Neural progenitor cell (in vitro differentiated cells): Measurements from ENCODE around the gene NSUN4. TPM values are rescaled to one million over a fixed set of nuclear protein-coding genes. Genes with fewer than 3 reads are reported as not detected.
A peak's percentile ranks its signal among the peaks of the same experiment; 100 is the strongest.

ENCODE experiments used
- DNase-seq: peaks from one replicate; pipeline ENCODE4 v3.0.0-alpha.2; 2016; ENCODE audit warnings: low spot score
- H2AFZ ChIP-seq: fragments of 200-600 bp; sonication (generic); replicated peaks from 2 replicates; pipeline ENCODE4 v1.6.1; 2016; ENCODE audit warnings: antibody characterized with exemption
- H3F3A ChIP-seq: fragments of 200-600 bp; sonication (generic); 2 replicates; pipeline ENCODE4 v1.6.1; 2016; ENCODE audit warnings: antibody characterized with exemption, low read depth
- H3K27ac ChIP-seq: fragments of 200-600 bp; sonication (generic); 2 replicates; pipeline ENCODE4 v1.5.1; 2016; ENCODE audit warnings: mild to moderate bottlenecking
- H3K27me3 ChIP-seq: fragments of 200-600 bp; sonication (generic); 2 replicates; pipeline ENCODE4 v1.6.1; 2016; ENCODE audit warnings: mild to moderate bottlenecking, moderate library complexity
- H3K36me3 ChIP-seq: fragments of 200-600 bp; sonication (generic); 2 replicates; pipeline ENCODE4 v1.5.1; 2016
- H3K4me1 ChIP-seq: fragments of 200-600 bp; sonication (generic); 2 replicates; pipeline ENCODE4 v1.6.1; 2016; ENCODE audit warnings: mixed run types
- H3K4me2 ChIP-seq: fragments of 200-600 bp; sonication (generic); 2 replicates; pipeline ENCODE4 v1.6.1; 2016
- H3K4me3 ChIP-seq: fragments of 200-600 bp; sonication (generic); 2 replicates; pipeline ENCODE4 v1.5.1; 2016
- H3K79me2 ChIP-seq: fragments of 200-600 bp; sonication (generic); 2 replicates; pipeline ENCODE4 v1.6.1; 2016; ENCODE audit warnings: low read depth
- H3K9ac ChIP-seq: fragments of 200-600 bp; sonication (generic); 2 replicates; pipeline ENCODE4 v1.6.1; 2016
- H3K9me3 ChIP-seq: fragments of 200-600 bp; sonication (generic); 2 replicates; pipeline ENCODE4 v1.5.1; 2016; ENCODE audit warnings: low read depth
- H4K20me1 ChIP-seq: fragments of 200-600 bp; sonication (generic); 2 replicates; pipeline ENCODE4 v1.6.1; 2016; ENCODE audit warnings: low read depth
- H3K27ac Mint-ChIP-seq: 3 replicates; pipeline ENCODE4 v1.8.0; 2021; ENCODE audit warnings: mixed read lengths
- H3K27me3 Mint-ChIP-seq: 2 replicates; pipeline ENCODE4 v1.8.0; 2022; ENCODE audit warnings: low read depth, mild to moderate bottlenecking, inconsistent platforms, moderate library complexity, mixed read lengths; ENCODE audit not compliant: insufficient read depth
- H3K36me3 Mint-ChIP-seq: 3 replicates; pipeline ENCODE4 v1.8.0; 2021; ENCODE audit warnings: mixed read lengths
- H3K4me1 Mint-ChIP-seq: 3 replicates; pipeline ENCODE4 v1.8.0; 2021; ENCODE audit warnings: mixed read lengths
- H3K4me3 Mint-ChIP-seq: 3 replicates; pipeline ENCODE4 v1.8.0; 2021; ENCODE audit warnings: mild to moderate bottlenecking, moderate library complexity, mixed read lengths
- H3K9me3 Mint-ChIP-seq: 3 replicates; pipeline ENCODE4 v1.8.0; 2020; ENCODE audit warnings: mixed read lengths
- EZH2 ChIP-seq: fragments of 200-600 bp; sonication (generic); IDR thresholded peaks from 2 replicates; pipeline ENCODE4 v1.6.1; 2017; ENCODE audit warnings: antibody characterized with exemption, mild to moderate bottlenecking, moderate library complexity
- EZH2phosphoT487 ChIP-seq: fragments of 200-600 bp; sonication (generic); IDR thresholded peaks from 2 replicates; pipeline ENCODE4 v1.6.1; 2017; ENCODE audit warnings: antibody characterized with exemption
- total RNA-seq: library from RNA; depleted of rRNA; stranded (reverse); fragments of >200 nt; gene quantifications from 2 replicates; pipeline ENCODE4 v1.2.3, GENCODE V29; 2015; ENCODE audit warnings: low replicate concordance
- TF ChIP-seq, protein P1 (sequence below): fragments of 200-600 bp; sonication (generic); IDR thresholded peaks from 2 replicates; pipeline ENCODE4 v1.5.1; 2017; ENCODE audit warnings: antibody characterized with exemption, mild to moderate bottlenecking

NSUN4 gene
- total RNA-seq, result 12.4 and 17.0 TPM in 2 replicates

DNA sequence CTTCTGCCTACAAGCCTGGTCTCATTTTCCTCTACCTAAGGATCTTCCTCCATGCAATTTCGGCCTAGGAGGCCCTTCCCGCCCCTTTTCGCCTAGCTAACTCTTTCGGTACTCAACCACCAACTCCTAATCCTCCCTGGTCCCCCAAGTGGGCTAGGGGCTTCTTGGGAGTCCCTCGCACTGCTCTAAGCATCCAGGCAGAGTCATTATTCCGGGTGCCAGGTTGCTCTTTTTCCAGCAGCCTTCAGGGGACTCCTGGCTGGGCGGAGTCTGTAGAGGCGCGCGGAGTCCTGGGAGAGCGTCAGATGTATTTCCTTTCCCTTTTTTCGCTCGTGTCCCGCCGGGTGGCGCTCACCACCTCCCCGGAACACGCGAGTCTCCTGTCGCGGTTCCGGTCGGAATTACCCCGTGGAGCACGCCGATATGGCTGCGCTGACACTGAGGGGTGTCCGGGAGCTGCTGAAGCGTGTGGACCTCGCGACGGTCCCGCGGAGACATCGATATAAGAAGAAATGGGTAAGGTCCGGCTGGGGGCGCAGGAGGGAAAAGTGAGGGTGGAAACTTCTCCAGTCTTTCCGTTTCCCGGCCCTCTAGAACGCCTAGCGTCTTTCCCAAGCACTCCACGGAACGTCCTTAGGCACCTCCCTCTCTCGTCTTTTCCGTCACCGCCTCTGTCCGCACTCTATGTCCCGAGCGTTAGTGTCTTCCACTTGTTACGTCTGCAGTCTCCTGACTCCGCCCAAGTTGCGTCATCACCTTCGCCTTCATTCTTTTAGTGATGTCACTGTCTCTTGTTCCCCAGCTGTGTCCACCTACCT, at the start of gene NSUN4:
NSUN4 (plus strand) TSS at position 404 of the 818 bp plus-strand sequence; CDS start at position 424, 20 bp downstream.
- Histone ChIP-seq H3K79me2 (no peaks in the 10 kb centered on the region), H3K27ac (peak within 1 kb of the TSS; percentile 92)
- H3K9me3 Mint-ChIP-seq, result peaks cover 2% of the 10 kb centered on the region

DNA sequence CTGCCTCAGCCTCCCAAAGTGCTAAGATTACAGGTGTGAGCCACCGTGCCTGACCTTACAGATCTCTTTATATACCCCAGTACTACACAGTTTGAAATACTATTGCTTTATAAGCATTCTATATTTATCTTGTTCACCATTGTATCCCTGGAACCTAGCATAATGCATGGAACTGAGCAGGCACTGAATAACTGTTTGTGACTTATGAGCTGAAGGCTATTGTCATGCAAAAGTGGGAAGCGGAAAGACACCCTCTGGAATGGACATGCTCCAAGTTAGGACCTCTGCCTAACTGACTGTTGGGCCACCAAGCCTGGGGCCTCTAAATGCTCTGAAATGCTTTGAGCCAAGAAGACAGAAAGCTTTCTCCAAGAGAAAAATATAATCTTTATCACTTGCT, 45.3 kb upstream of the NSUN4 start:
- no peak overlapping the region for H3K9ac ChIP-seq
- TF ChIP-seq EZH2phosphoT487 (no peak), EZH2 (no peak)
- TF ChIP-seq, protein P1, sequence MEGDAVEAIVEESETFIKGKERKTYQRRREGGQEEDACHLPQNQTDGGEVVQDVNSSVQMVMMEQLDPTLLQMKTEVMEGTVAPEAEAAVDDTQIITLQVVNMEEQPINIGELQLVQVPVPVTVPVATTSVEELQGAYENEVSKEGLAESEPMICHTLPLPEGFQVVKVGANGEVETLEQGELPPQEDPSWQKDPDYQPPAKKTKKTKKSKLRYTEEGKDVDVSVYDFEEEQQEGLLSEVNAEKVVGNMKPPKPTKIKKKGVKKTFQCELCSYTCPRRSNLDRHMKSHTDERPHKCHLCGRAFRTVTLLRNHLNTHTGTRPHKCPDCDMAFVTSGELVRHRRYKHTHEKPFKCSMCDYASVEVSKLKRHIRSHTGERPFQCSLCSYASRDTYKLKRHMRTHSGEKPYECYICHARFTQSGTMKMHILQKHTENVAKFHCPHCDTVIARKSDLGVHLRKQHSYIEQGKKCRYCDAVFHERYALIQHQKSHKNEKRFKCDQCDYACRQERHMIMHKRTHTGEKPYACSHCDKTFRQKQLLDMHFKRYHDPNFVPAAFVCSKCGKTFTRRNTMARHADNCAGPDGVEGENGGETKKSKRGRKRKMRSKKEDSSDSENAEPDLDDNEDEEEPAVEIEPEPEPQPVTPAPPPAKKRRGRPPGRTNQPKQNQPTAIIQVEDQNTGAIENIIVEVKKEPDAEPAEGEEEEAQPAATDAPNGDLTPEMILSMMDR, result no peak
- H3K27ac Mint-ChIP-seq, result no peak overlapping the region

More for the DNA sequence above, at the start of gene NSUN4:
- H3K36me3 ChIP-seq, result no peaks in the 10 kb centered on the region
- H2AFZ ChIP-seq, result peak within 1 kb of the TSS; percentile 75
- Mint-ChIP-seq H3K4me1 (peaks cover 29% of the 10 kb centered on the region), H3K27me3 (peaks cover 8% of the 10 kb centered on the region), H3K36me3 (peaks cover 9% of the 10 kb centered on the region), H3K27ac (peak within 1 kb of the TSS; percentile 100), H3K4me3 (peak within 1 kb of the TSS; percentile 100)
- no peaks in the 10 kb centered on the region for H3K27me3 ChIP-seq
- no peaks in the 10 kb centered on the region for H3K9me3 ChIP-seq
- peak within 1 kb of the TSS; percentile 67 for H3K4me3 ChIP-seq
- H3F3A ChIP-seq, result peaks cover 33% of the 10 kb centered on the region
- peak within 1 kb of the TSS; percentile 41 for H3K9ac ChIP-seq
- no peaks in the 10 kb centered on the region for H3K4me1 ChIP-seq
- no peaks in the 10 kb centered on the region for H4K20me1 ChIP-seq
- TF ChIP-seq, protein P1, result peak; percentile 67
- TF ChIP-seq EZH2phosphoT487, result no peak
- peak; percentile 92 for DNase-seq
- peak within 1 kb of the TSS; percentile 80 for H3K4me2 ChIP-seq

DNA sequence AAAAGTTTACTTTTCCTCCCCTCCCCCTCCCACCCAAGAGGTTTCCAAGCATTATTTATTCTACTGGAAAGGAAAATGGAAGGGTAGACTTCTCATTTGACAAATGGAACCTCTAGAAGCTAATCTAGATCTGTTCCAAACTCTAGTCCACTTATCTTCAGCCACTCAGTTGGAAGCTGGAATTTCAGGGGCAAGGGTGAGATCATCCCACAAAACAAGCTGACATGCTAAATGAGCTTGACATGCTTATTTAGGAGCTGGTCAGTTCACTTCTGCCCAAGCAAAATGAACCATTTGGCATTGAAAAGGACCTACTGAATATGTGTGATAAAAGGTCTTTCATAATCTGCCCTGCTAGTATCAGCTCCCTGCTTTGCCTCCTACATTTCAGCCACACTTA, 42.2 kb upstream of the NSUN4 start:
- Histone ChIP-seq H4K20me1 (peaks cover 9% of the 10 kb centered on the region), H3K36me3 (peaks cover 11% of the 10 kb centered on the region), H3K9me3 (no peaks in the 10 kb centered on the region), H3K9ac (no peak overlapping the region), H3K4me3 (no peak overlapping the region), H3K27ac (no peak overlapping the region), H3K4me2 (no peak overlapping the region), H3K79me2 (peaks cover 53% of the 10 kb centered on the region), H3F3A (peaks cover 27% of the 10 kb centered on the region), H2AFZ (no peak overlapping the region), H3K27me3 (no peaks in the 10 kb centered on the region), H3K4me1 (peaks cover 12% of the 10 kb centered on the region)
- Mint-ChIP-seq H3K9me3 (no peaks in the 10 kb centered on the region), H3K27ac (no peak overlapping the region), H3K27me3 (peaks cover 2% of the 10 kb centered on the region), H3K36me3 (peaks cover 31% of the 10 kb centered on the region), H3K4me1 (peaks cover 19% of the 10 kb centered on the region), H3K4me3 (no peak overlapping the region)
- no peak for DNase-seq
- no peak for TF ChIP-seq EZH2
- TF ChIP-seq, protein P1, result no peak

More for the DNA sequence above, 45.3 kb upstream of the NSUN4 start:
- Mint-ChIP-seq H3K9me3 (no peaks in the 10 kb centered on the region), H3K27me3 (peaks cover 5% of the 10 kb centered on the region), H3K4me3 (no peak overlapping the region), H3K4me1 (peaks cover 6% of the 10 kb centered on the region), H3K36me3 (peaks cover 28% of the 10 kb centered on the region)
- Histone ChIP-seq H3K79me2 (peaks cover 25% of the 10 kb centered on the region), H3K27me3 (no peaks in the 10 kb centered on the region), H3K4me3 (no peak overlapping the region), H3F3A (peaks cover 2% of the 10 kb centered on the region), H2AFZ (no peak overlapping the region), H3K4me1 (peaks cover under 1% of the 10 kb centered on the region), H3K4me2 (no peak overlapping the region), H3K36me3 (peaks cover 11% of the 10 kb centered on the region), H3K27ac (no peak overlapping the region), H4K20me1 (peaks cover 9% of the 10 kb centered on the region), H3K9me3 (no peaks in the 10 kb centered on the region)
- no peak for DNase-seq
